IPS DF 19.7 (cell line): Measurements from ENCODE around the gene NPAS3.

Experiments
- DNase-seq: peaks from one replicate; pipeline ENCODE4 v3.0.0-alpha.2; 2013; ENCODE audit warnings: low read depth, low spot score

Gene NPAS3

GRCh38 chr14:33370426-33370825 lies 431.7 kb downstream of the NPAS3 start:
- DNase-seq: no peak

GRCh38 chr14:33375196-33375595 lies 436.5 kb downstream of the NPAS3 start:
- DNase-seq: no peak

- no peak for DNase-seq
These were observed 437.1 kb downstream of the NPAS3 start for GRCh38 chr14:33375786-33376185.

GRCh38 chr14:33376510-33376909 lies 437.8 kb downstream of the NPAS3 start:
- DNase-seq: no peak

GRCh38 chr14:33377596-33378390 lies 439.1 kb downstream of the NPAS3 start:
- DNase-seq: no peak

- DNase-seq: no peak
These were observed 443.0 kb downstream of the NPAS3 start for GRCh38 chr14:33381717-33382116.

GRCh38 chr14:33386140-33386539 lies 447.5 kb downstream of the NPAS3 start:
- no peak for DNase-seq

GRCh38 chr14:33386781-33387180 lies 448.1 kb downstream of the NPAS3 start:
- DNase-seq: no peak

- no peak for DNase-seq
These were observed 451.7 kb downstream of the NPAS3 start for GRCh38 chr14:33390335-33390734.

- no peak for DNase-seq
These were observed 454.7 kb downstream of the NPAS3 start for GRCh38 chr14:33393231-33393894.

GRCh38 chr14:33393895-33394368 lies 455.3 kb downstream of the NPAS3 start:
- no peak for DNase-seq

- DNase-seq: no peak
These were observed 462.6 kb downstream of the NPAS3 start for GRCh38 chr14:33401311-33401710.

GRCh38 chr14:33402604-33403003 lies 463.9 kb downstream of the NPAS3 start:
- DNase-seq: no peak

GRCh38 chr14:33404054-33404453 lies 465.4 kb downstream of the NPAS3 start:
- no peak for DNase-seq

- peak; percentile 20 for DNase-seq
These were observed 466.4 kb downstream of the NPAS3 start for GRCh38 chr14:33404964-33405574.

GRCh38 chr14:33406766-33407165 lies 468.1 kb downstream of the NPAS3 start:
- DNase-seq: no peak

GRCh38 chr14:33408291-33408690 lies 469.6 kb downstream of the NPAS3 start:
- DNase-seq: no peak

- no peak for DNase-seq
These were observed 473.8 kb downstream of the NPAS3 start for GRCh38 chr14:33412450-33412849.

- DNase-seq: no peak
These were observed 474.7 kb downstream of the NPAS3 start for GRCh38 chr14:33413381-33413780.

GRCh38 chr14:33414041-33414440 lies 475.4 kb downstream of the NPAS3 start:
- no peak for DNase-seq

GRCh38 chr14:33420051-33420627 lies 481.5 kb downstream of the NPAS3 start:
- no peak for DNase-seq

- DNase-seq: no peak
These were observed 491.8 kb downstream of the NPAS3 start for GRCh38 chr14:33430414-33431035.
